ENCODE results near the gene EIF4ENIF1.

DNA sequence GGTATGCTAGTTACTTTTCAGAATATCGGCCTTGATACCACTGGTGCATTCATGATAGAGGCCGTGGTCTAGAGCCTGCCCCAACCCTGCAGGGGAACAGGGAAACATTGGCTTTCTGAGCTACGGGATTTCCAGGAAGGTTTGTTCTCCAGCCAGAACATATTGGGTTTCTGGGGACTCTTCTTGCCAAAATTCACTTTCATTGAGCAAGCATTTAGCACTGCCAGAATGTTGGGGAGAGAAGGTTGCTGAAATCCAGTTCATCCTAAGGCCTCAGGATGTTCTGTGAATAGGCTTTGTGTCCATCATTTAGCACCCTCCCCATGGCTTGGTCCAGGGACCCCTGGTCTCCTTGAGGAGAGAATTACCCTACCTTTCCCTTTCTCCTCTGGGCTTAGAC lies 53.5 kb downstream of the EIF4ENIF1 start:
- TF ChIP-seq, protein P1, sequence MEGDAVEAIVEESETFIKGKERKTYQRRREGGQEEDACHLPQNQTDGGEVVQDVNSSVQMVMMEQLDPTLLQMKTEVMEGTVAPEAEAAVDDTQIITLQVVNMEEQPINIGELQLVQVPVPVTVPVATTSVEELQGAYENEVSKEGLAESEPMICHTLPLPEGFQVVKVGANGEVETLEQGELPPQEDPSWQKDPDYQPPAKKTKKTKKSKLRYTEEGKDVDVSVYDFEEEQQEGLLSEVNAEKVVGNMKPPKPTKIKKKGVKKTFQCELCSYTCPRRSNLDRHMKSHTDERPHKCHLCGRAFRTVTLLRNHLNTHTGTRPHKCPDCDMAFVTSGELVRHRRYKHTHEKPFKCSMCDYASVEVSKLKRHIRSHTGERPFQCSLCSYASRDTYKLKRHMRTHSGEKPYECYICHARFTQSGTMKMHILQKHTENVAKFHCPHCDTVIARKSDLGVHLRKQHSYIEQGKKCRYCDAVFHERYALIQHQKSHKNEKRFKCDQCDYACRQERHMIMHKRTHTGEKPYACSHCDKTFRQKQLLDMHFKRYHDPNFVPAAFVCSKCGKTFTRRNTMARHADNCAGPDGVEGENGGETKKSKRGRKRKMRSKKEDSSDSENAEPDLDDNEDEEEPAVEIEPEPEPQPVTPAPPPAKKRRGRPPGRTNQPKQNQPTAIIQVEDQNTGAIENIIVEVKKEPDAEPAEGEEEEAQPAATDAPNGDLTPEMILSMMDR (IDR thresholded peaks at IDR 0.05; ENCODE audit: insufficient read depth, low read length, poor library complexity, severe bottlenecking) = no peak
- TF ChIP-seq EZH2phosphoT487 (conservative IDR thresholded peaks at IDR 0.05; ENCODE audit: low read length) = no peak

Measured in SU-DHL-6 (cell line).